ENCODE data around the gene RSPO1.

The RSPO1 gene

GRCh38 chr1:37656881-37657280 is 22.2 kb upstream of the RSPO1 start:
- DNase-seq (ENCODE audit: low read depth in 2 of 2) = no peak

- DNase-seq (ENCODE audit: low read depth in 2 of 2) = no peak
Observed at GRCh38 chr1:37656026-37656425, 21.3 kb upstream of the RSPO1 start.

- DNase-seq (ENCODE audit: low read depth in 2 of 2) = no peak
Observed at GRCh38 chr1:37655274-37655673, 20.6 kb upstream of the RSPO1 start.

- no peak for DNase-seq (ENCODE audit: low read depth in 2 of 2)
Observed at GRCh38 chr1:37653906-37654305, 19.2 kb upstream of the RSPO1 start.

GRCh38 chr1:37652976-37653375 is 18.3 kb upstream of the RSPO1 start:
- no peak for DNase-seq (ENCODE audit: low read depth in 2 of 2)

- DNase-seq (ENCODE audit: low read depth in 2 of 2) = no peak
Observed at GRCh38 chr1:37651803-37652202, 17.1 kb upstream of the RSPO1 start.

- no peak for DNase-seq (ENCODE audit: low read depth in 2 of 2)
Observed at GRCh38 chr1:37650721-37651120, 16.0 kb upstream of the RSPO1 start.

GRCh38 chr1:37650173-37650572 is 15.5 kb upstream of the RSPO1 start:
- DNase-seq (ENCODE audit: low read depth in 2 of 2) = no peak

- DNase-seq (ENCODE audit: low read depth in 2 of 2) = no peak
Observed at GRCh38 chr1:37647281-37647680, 12.6 kb upstream of the RSPO1 start.

- DNase-seq (ENCODE audit: low read depth in 2 of 2) = no peak
Observed at GRCh38 chr1:37641059-37641458, 6.4 kb upstream of the RSPO1 start.

GRCh38 chr1:37636435-37636834 is 1.7 kb upstream of the RSPO1 start:
- DNase-seq (ENCODE audit: low read depth in 2 of 2) = no peak

GRCh38 chr1:37634992-37635902 is 555 bp upstream of the RSPO1 start:
- no peak for DNase-seq (ENCODE audit: low read depth in 2 of 2)

- no peak for DNase-seq (ENCODE audit: low read depth in 2 of 2)
Observed at GRCh38 chr1:37633938-37634243, 801 bp downstream of the RSPO1 start.

GRCh38 chr1:37633040-37633937 is 1.4 kb downstream of the RSPO1 start:
- DNase-seq (ENCODE audit: low read depth in 2 of 2) = no peak

- DNase-seq (ENCODE audit: low read depth in 2 of 2) = no peak
Observed at GRCh38 chr1:37631036-37631435, 3.7 kb downstream of the RSPO1 start.

GRCh38 chr1:37630426-37631028 is 4.2 kb downstream of the RSPO1 start:
- DNase-seq (ENCODE audit: low read depth in 2 of 2) = no peak

- no peak for DNase-seq (ENCODE audit: low read depth in 2 of 2)
Observed at GRCh38 chr1:37629726-37630425, 4.8 kb downstream of the RSPO1 start.

GRCh38 chr1:37629008-37629407 is 5.7 kb downstream of the RSPO1 start:
- DNase-seq (ENCODE audit: low read depth in 2 of 2) = no peak

- no peak for DNase-seq (ENCODE audit: low read depth in 2 of 2)
Observed at GRCh38 chr1:37628026-37628556, 6.6 kb downstream of the RSPO1 start.

GRCh38 chr1:37622131-37622530 is 12.6 kb downstream of the RSPO1 start:
- no peak for DNase-seq (ENCODE audit: low read depth in 2 of 2)

GRCh38 chr1:37621326-37621870 is 13.3 kb downstream of the RSPO1 start:
- DNase-seq (ENCODE audit: low read depth in 2 of 2) = no peak

Data from stimulated activated CD4-positive, alpha-beta T cell treated with anti-CD3 and anti-CD28 coated beads, Interleukin-15, amount 100 ng/mL, for 48 hours (primary cell).